ENCODE results near the gene ZNF367.
A peak's percentile ranks its signal among the peaks of the same experiment; 100 is the strongest.

ZNF367 gene

DNA sequence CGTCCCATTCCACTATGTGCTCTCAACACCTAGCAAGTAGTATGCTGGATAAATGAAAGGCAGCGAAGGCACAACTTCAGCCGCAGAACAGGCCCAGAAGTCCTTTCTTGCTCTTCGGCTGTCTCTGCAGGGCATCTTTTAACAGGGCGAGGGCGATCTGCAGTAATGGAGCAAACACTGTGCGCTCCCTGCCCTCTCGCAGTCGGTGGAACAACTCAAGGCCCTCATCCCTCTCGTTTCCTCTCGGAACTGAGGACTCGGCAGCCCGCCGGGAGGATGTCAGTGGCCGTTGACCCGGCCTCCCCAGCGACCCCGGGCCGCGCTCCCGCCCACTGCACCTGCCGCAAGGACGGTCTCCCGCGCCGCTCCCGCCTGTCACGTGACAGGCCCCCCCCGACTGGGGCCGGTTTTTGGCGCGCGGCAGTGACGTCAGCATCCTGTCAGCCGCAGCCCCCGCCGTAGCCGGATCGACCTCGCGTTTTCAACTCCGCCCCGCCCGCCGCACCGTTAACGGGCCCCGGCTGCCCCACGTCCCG lies 1.1 kb downstream of the ZNF367 start:
- DNase-seq (ENCODE audit: low read depth): peak; percentile 73
- TF ChIP-seq CTCF (conservative IDR thresholded peaks at IDR 0.05; ENCODE audit: low read length): peak; percentile 30; the same call in 1 of the 2 replicates

DNA sequence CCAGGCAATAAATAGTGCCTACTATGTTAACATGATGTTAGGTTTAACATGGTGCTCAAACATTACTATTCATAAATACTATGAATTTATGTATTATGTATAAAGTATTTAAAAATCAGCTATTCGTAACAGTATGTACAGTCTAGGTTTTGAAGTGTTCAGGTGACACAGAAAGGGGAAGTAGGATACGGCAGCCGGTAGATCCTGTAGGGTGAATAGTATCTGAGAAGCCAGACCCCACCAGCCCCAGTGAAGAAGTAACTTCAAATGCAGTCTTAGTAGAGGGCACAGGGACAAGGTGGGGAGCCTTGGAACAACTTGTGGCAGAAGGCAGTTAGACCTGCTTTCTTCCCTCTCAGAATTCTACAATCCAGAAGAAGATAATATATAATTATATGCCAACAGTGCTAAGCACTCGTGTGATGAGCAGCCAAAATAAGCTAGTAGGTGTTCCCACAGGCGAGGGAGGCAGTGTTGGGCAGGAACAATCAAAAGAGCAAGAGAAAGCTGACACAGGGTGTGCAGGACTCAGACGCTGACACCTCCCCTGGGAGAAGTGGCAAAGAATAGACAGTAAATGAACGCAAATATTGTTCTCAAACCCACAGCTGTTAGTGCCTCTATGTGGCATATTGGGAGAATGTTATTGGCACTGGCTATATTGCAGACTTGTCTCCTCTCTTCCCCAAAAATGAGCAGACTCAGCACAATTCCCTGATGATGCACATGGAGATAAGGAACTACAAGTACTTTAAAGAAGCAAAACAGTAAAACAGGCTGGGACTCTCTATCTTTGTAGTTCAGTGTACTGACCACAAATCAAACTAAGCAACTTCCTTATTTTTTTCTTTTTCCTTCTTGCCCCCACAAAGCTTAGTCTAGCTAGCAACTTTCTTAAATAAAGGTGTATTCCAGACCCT lies 4.6 kb downstream of the ZNF367 start:
- H3K4me3 ChIP-seq (ENCODE audit: low read length): no peak overlapping the region
- no peak for TF ChIP-seq CTCF (conservative IDR thresholded peaks at IDR 0.05; ENCODE audit: low read length)
- no peak for DNase-seq (ENCODE audit: low read depth)

More for the DNA sequence above, 1.1 kb downstream of the ZNF367 start:
- peak overlapping the region; percentile 93 for H3K4me3 ChIP-seq (ENCODE audit: low read length)

DNA sequence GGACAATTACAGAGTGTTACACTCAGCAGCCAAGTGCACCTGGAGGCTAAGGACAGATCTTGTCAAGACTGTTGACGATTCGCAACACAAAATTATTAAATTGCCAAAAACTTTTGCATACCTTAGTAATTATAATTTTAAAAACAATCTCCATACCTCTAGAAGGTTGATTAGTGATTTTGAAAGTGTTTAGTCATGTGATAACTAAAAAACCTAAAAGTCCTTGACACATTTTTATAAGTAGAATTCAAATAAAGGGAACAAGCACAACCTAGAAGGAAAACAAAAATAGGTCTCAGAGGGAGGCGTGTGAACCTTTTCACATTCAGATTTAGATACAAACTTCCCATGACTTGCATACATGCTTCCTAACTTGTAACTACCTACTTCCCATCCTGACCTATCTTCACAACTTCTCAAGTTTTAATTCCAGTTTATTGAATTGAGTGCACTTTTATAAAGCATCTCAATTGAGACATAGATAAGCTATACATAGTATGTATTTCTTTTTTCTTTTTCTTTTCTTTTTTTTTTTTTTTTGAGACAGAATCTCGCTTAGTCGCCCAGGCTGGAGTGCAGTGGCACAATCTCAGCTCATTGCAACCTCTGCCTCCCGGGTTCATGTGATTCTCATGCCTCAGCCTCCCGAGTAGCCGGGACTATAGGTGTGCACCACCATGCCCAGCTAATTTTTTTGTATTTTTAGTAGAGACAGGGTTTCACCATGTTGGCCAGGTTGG lies 5.8 kb downstream of the ZNF367 start:
- no peak for DNase-seq (ENCODE audit: low read depth)
- no peak for TF ChIP-seq CTCF (conservative IDR thresholded peaks at IDR 0.05; ENCODE audit: low read length)
- H3K4me3 ChIP-seq (ENCODE audit: low read length): no peak overlapping the region

DNA sequence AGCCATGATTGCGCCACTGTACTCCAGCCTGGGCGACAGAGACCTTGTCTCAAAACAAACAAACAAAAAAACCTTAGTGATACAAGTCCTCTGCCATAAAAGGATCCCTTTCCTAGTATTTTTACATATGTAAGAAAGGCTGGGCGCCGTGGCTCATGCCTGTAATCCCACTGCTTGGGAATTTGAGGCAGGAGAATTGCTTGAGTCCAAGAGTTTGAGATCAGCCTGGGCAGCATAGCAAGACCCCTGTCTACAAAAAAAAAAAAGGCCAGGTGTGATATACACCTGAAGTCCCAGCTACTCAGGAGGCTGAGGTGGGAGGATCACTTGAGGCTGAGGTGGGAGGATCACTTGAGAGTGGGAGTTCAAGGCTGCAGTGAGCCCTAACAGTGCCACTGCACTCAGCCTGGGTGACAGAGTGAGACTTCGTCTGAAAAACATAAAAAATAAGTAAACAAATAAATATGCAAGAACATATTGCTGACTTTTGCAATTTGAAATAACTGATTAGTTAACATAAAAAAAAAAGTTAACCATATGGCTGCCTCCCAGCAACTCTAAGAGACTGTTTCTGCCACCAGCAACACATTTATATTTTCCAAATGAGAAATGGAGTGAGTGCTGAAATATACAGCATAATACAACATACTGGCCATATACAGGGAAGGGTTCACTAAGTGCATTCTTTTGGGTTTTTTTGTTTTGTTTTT lies 6.9 kb downstream of the ZNF367 start:
- H3K4me3 ChIP-seq (ENCODE audit: low read length): no peak overlapping the region
- no peak for DNase-seq (ENCODE audit: low read depth)
- TF ChIP-seq CTCF (conservative IDR thresholded peaks at IDR 0.05; ENCODE audit: low read length): no peak

DNA sequence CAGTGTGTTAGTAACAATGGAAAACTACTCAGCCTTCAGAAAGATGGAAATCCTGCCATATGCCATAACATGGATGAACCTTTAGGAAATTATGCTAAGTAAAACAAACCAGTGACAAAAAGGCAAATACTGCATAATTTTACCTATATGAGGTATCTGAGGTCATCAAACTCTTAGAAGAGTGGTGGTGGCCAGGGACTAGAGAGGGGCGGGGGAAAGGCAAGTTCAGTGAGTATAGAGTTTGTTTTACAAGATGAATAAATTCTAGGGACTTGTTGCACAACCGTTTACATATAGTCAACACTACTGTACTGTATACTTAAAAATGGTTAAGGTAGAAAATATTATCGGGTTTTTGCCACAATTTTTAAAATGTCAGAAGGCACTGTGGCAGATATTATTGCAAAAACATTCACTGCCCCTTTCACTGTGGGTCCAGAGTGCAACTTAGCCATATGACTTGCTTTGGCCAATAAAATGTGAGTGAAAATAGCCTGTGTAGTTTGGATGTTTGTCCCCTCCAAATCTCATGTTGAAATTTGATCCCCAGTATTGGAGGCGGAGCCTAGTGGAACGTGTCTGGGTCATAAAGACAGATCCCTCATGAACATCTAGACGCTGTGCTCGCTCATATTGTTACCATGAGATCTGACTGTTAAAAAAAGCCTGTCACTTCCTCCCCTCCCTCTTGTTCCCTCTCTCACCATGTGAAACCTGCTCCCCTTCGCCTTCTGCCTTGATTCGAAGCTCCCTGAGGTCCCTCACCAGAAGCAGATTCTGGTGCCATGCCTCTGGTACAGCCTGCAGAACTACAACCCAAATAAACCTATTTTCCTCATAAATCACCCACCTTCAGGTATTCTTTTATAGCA lies 9.5 kb downstream of the ZNF367 start:
- DNase-seq (ENCODE audit: low read depth): no peak
- TF ChIP-seq CTCF (conservative IDR thresholded peaks at IDR 0.05; ENCODE audit: low read length): no peak
- no peak overlapping the region for H3K4me3 ChIP-seq (ENCODE audit: low read length)

Measured in AG10803 (cell line).